ENCODE measurements around the gene RPS21. TPM values are rescaled to one million over a fixed set of nuclear protein-coding genes. Genes with fewer than 3 reads are reported as not detected.

Gene RPS21
- total RNA-seq, 6 donors from 2014 or later: 94.6 to 1,381 (median 998) TPM

- DNase-seq (peak in 1 of 2 donors; percentile 84), ATAC-seq (ENCODE audit: low FRiP score in 2 of 2) (peak in 1 of 2 donors; percentile 11)
- no peak for TF ChIP-seq POLR2AphosphoS5 (IDR thresholded peaks at IDR 0.05)
- no peak for TF ChIP-seq POLR2A (IDR thresholded peaks at IDR 0.05)
- TF ChIP-seq CTCF (IDR thresholded peaks at IDR 0.05): no peak
- no peak for TF ChIP-seq EP300 (IDR thresholded peaks at IDR 0.05)
- Histone ChIP-seq H3K4me3 (no peak overlapping the region), H3K9me3 (no peaks in the 10 kb centered on the region), H3K36me3 (peaks cover 6 to 86% (median 41%) of the 10 kb centered on the region in 4 donors), H3K4me1 (peaks cover 0 to 11% (median 1%) of the 10 kb centered on the region in 4 donors), H3K27me3 (no peaks in the 10 kb centered on the region), H3K27ac (peak overlapping the region in 1 of 4 donors; percentile 2)
- WGBS, 2 donors: 91 to 97% methylated on average over 19 to 33 of the region's 34 CpGs
Measured at GRCh38 chr20:62346398-62347150, 40.3 kb upstream of the RPS21 start.

- peaks cover 0 to 11% (median 1%) of the 10 kb centered on the region in 4 donors for H3K4me1 ChIP-seq
- TF ChIP-seq EP300 (IDR thresholded peaks at IDR 0.05) (no peak), POLR2AphosphoS5 (IDR thresholded peaks at IDR 0.05) (no peak), CTCF (IDR thresholded peaks at IDR 0.05) (no peak), POLR2A (IDR thresholded peaks at IDR 0.05) (no peak)
- DNase-seq (no peak), ATAC-seq (ENCODE audit: low FRiP score in 2 of 2) (no peak)
- 94% methylated on average over 10 of the region's 10 CpGs; no CpG with 5 or more reads in 1 of the 2 donors for WGBS, 2 donors
- peaks cover 6 to 86% (median 45%) of the 10 kb centered on the region in 4 donors for H3K36me3 ChIP-seq
- no peaks in the 10 kb centered on the region for H3K9me3 ChIP-seq
- no peak overlapping the region for H3K27ac ChIP-seq
- H3K27me3 ChIP-seq: no peaks in the 10 kb centered on the region
- H3K4me3 ChIP-seq: no peak overlapping the region
Measured at GRCh38 chr20:62347151-62347404, 39.8 kb upstream of the RPS21 start.

GRCh38 chr20:62347445-62347844 is 39.5 kb upstream of the RPS21 start:
- peaks cover 6 to 86% (median 47%) of the 10 kb centered on the region in 4 donors for H3K36me3 ChIP-seq
- WGBS, 2 donors: 94% methylated on average over 9 of the region's 9 CpGs; no CpG with 5 or more reads in 1 of the 2 donors

GRCh38 chr20:62348604-62349003 is 38.3 kb upstream of the RPS21 start:
- no peak for ATAC-seq (ENCODE audit: low FRiP score in 2 of 2)
- TF ChIP-seq POLR2AphosphoS5 (IDR thresholded peaks at IDR 0.05) (no peak), CTCF (IDR thresholded peaks at IDR 0.05) (no peak), POLR2A (IDR thresholded peaks at IDR 0.05) (no peak), EP300 (IDR thresholded peaks at IDR 0.05) (no peak)
- WGBS, 2 donors: 94 to 95% methylated on average over 1 of the region's 1 CpG
- Histone ChIP-seq H3K4me3 (no peak overlapping the region), H3K27me3 (no peaks in the 10 kb centered on the region), H3K4me1 (peaks cover 0 to 18% (median 13%) of the 10 kb centered on the region in 4 donors), H3K9me3 (no peaks in the 10 kb centered on the region), H3K36me3 (peaks cover 6 to 86% (median 47%) of the 10 kb centered on the region in 4 donors), H3K27ac (no peak overlapping the region)
- DNase-seq: no peak

More at GRCh38 chr20:62347445-62347844, 39.5 kb upstream of the RPS21 start:
- DNase-seq (peak in 1 of 2 donors; percentile 48), ATAC-seq (ENCODE audit: low FRiP score in 2 of 2) (no peak)
- Histone ChIP-seq H3K9me3 (no peaks in the 10 kb centered on the region), H3K27me3 (no peaks in the 10 kb centered on the region), H3K27ac (peak overlapping the region in 1 of 4 donors; percentile 9), H3K4me3 (no peak overlapping the region), H3K4me1 (peaks cover 0 to 12% (median 3%) of the 10 kb centered on the region in 4 donors)
- TF ChIP-seq EP300 (IDR thresholded peaks at IDR 0.05) (no peak), POLR2AphosphoS5 (IDR thresholded peaks at IDR 0.05) (no peak), CTCF (IDR thresholded peaks at IDR 0.05) (no peak), POLR2A (IDR thresholded peaks at IDR 0.05) (no peak)
